SU-DHL-6 (cell line): ENCODE results near the gene ADM5.

ENCODE experiments used
- H2AFZ ChIP-seq: fragments of 200-600 bp; sonication (generic); 2 replicates; pipeline ENCODE4 v1.6.1; 2014; ENCODE audit warnings: low read depth, mild to moderate bottlenecking, moderate library complexity, mixed read lengths, antibody characterized with exemption, low read length; ENCODE audit not compliant: severe bottlenecking
- H3F3A ChIP-seq: fragments of 200-600 bp; shearing (Covaris generic); 2 replicates; pipeline ENCODE4 v1.6.0; 2016; ENCODE audit warnings: antibody characterized with exemption, mild to moderate bottlenecking; ENCODE audit not compliant: insufficient read depth
- H3K27ac ChIP-seq: fragments of 200-600 bp; sonication (generic); 2 replicates; pipeline ENCODE4 v1.5.1; 2016; ENCODE audit warnings: low read depth, mild to moderate bottlenecking, low read length, moderate library complexity, mixed read lengths
- H3K27me3 ChIP-seq: fragments of 200-600 bp; sonication (generic), shearing (Covaris generic); 2 replicates; pipeline ENCODE4 v1.6.0; 2014; ENCODE audit warnings: mild to moderate bottlenecking, low read length
- H3K36me3 ChIP-seq: fragments of 200-600 bp; sonication (generic); 2 replicates; pipeline ENCODE4 v1.6.1; 2014; ENCODE audit warnings: mild to moderate bottlenecking, low read length, mixed read lengths
- H3K4me2 ChIP-seq: fragments of 300-600, 200-600 bp; shearing (Covaris generic), sonication (generic); 2 replicates; pipeline ENCODE4 v1.6.0; 2014; ENCODE audit warnings: low read length, low read depth, mild to moderate bottlenecking; ENCODE audit not compliant: poor library complexity, severe bottlenecking
- H3K4me3 ChIP-seq: fragments of 200-600 bp; sonication (generic); 2 replicates; pipeline ENCODE4 v1.5.1; 2014; ENCODE audit warnings: antibody characterized with exemption, low read length, mild to moderate bottlenecking, mixed read lengths; ENCODE audit not compliant: insufficient read depth, poor library complexity, severe bottlenecking
- H3K79me2 ChIP-seq: fragments of 200-600 bp; sonication (generic); 2 replicates; pipeline ENCODE4 v1.6.1; 2014; ENCODE audit warnings: mild to moderate bottlenecking, low read length, moderate library complexity; ENCODE audit not compliant: insufficient read depth
- H3K9ac ChIP-seq: fragments of 200-600 bp; sonication (generic); 2 replicates; pipeline ENCODE4 v1.7.0; 2014; ENCODE audit warnings: mild to moderate bottlenecking, low read length
- H3K9me2 ChIP-seq: fragments of 200-600 bp; sonication (generic); replicated peaks from 2 replicates; pipeline ENCODE4 v1.6.1; 2014; ENCODE audit warnings: low read length; ENCODE audit not compliant: insufficient read depth
- H3K9me3 ChIP-seq: fragments of 200-600 bp; sonication (generic); 2 replicates; pipeline ENCODE4 v1.6.1; 2014; ENCODE audit warnings: low read length, mixed read lengths; ENCODE audit not compliant: insufficient read depth
- H4K20me1 ChIP-seq: fragments of 200-600 bp; sonication (generic); 2 replicates; pipeline ENCODE4 v1.6.1; 2014; ENCODE audit warnings: low read depth, mild to moderate bottlenecking, antibody characterized with exemption, low read length, moderate library complexity, mixed read lengths
- EZH2phosphoT487 ChIP-seq: fragments of 200-600 bp; sonication (generic), shearing (Covaris generic); conservative IDR thresholded peaks from 2 replicates; pipeline ENCODE4 v1.6.1; 2018; ENCODE audit warnings: mild to moderate bottlenecking, antibody characterized with exemption, low read length, moderate library complexity, mixed read lengths
- TF ChIP-seq, protein P1 (sequence below): fragments of 200-600 bp; sonication (generic); IDR thresholded peaks from one replicate; pipeline ENCODE4 v1.5.1; 2017; ENCODE audit warnings: antibody characterized with exemption, mild to moderate bottlenecking, low read length, moderate library complexity; ENCODE audit not compliant: insufficient read depth, poor library complexity, severe bottlenecking

The ADM5 gene

DNA sequence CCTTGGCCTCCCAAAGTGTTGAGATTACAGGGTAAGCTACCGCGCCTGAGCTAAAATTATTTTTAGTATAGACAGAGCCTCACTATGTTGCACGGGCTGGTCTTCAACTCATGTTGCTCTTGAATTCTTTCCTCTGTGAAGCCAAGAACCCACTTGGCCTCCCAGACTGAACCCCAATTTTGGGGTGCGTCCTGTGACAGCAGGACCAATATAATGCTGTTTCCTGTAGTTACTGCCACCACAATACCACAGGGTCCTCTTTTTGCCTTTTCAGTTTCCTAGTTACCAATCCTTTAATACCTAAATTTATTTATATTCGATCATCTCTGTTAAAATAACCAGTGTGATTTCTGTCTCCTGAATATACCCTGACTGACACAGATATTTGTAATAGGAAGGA lies 40.8 kb downstream of the ADM5 start:
- Histone ChIP-seq H3F3A (no peaks in the 10 kb centered on the region), H3K9me2 (no peaks in the 10 kb centered on the region), H3K27me3 (no peaks in the 10 kb centered on the region), H3K27ac (no peak overlapping the region), H3K4me3 (no peak overlapping the region), H3K79me2 (no peaks in the 10 kb centered on the region), H4K20me1 (no peaks in the 10 kb centered on the region), H3K9me3 (no peaks in the 10 kb centered on the region), H3K4me2 (no peak overlapping the region), H2AFZ (no peak overlapping the region), H3K36me3 (no peaks in the 10 kb centered on the region), H3K9ac (no peak overlapping the region)
- TF ChIP-seq EZH2phosphoT487 = no peak
- TF ChIP-seq, protein P1, sequence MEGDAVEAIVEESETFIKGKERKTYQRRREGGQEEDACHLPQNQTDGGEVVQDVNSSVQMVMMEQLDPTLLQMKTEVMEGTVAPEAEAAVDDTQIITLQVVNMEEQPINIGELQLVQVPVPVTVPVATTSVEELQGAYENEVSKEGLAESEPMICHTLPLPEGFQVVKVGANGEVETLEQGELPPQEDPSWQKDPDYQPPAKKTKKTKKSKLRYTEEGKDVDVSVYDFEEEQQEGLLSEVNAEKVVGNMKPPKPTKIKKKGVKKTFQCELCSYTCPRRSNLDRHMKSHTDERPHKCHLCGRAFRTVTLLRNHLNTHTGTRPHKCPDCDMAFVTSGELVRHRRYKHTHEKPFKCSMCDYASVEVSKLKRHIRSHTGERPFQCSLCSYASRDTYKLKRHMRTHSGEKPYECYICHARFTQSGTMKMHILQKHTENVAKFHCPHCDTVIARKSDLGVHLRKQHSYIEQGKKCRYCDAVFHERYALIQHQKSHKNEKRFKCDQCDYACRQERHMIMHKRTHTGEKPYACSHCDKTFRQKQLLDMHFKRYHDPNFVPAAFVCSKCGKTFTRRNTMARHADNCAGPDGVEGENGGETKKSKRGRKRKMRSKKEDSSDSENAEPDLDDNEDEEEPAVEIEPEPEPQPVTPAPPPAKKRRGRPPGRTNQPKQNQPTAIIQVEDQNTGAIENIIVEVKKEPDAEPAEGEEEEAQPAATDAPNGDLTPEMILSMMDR = no peak

DNA sequence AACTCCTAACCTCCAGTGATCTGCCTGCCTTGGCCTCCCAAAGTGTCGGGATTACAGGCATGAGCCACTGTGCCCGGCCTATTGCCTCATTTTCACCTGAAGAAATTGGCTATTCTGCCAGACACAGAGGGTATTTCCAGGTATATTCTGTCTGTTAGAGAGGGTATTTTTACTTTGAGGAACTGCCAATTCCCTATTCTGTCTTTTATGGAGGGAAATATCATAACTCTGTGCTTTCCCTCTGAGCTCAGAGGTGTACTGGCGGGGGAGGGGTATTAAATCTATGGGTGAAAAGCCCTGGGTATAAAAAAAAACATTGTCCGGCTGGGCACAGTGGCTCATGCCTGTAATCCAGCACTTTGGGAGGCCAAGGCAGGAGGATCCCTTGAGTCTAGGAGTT lies 48.9 kb downstream of the ADM5 start:
- Histone ChIP-seq H3K79me2 (no peaks in the 10 kb centered on the region), H3K9me3 (no peaks in the 10 kb centered on the region), H2AFZ (no peak overlapping the region), H3K9me2 (no peaks in the 10 kb centered on the region), H3K4me2 (no peak overlapping the region), H3K4me3 (no peak overlapping the region), H4K20me1 (no peaks in the 10 kb centered on the region), H3K9ac (no peak overlapping the region), H3F3A (no peaks in the 10 kb centered on the region), H3K27me3 (no peaks in the 10 kb centered on the region), H3K27ac (no peak overlapping the region), H3K36me3 (no peaks in the 10 kb centered on the region)
- no peak for TF ChIP-seq EZH2phosphoT487
- TF ChIP-seq, protein P1 = no peak

DNA sequence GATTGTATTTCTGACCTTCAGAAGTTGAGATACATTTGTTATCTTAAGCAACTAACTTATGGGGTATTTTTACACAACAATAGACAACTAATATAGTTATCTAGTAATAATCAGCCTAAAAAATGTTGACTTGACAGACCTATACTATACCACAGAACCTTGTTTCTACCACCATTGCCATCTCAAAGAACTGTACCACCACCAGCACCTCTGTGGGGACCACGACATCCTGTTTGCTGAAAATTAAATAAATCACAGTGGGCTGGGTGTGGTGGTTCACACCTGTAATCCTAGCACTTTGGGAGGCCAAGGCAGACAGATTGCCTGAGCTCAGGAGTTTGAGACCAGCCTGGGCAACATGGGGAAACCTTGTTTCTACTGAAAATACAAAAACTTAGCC lies 49.7 kb downstream of the ADM5 start:
- TF ChIP-seq, protein P1 = no peak
- TF ChIP-seq EZH2phosphoT487 = no peak
- Histone ChIP-seq H3K27me3 (no peaks in the 10 kb centered on the region), H3K27ac (no peak overlapping the region), H3K79me2 (no peaks in the 10 kb centered on the region), H3F3A (no peaks in the 10 kb centered on the region), H3K9me2 (no peaks in the 10 kb centered on the region), H3K4me2 (no peak overlapping the region), H3K9ac (no peak overlapping the region), H3K9me3 (no peaks in the 10 kb centered on the region), H3K36me3 (no peaks in the 10 kb centered on the region), H3K4me3 (no peak overlapping the region), H2AFZ (no peak overlapping the region), H4K20me1 (no peaks in the 10 kb centered on the region)
